Left forelimb (tissue), 1 donor: ENCODE data around the gene ANTXRL.
A peak's percentile ranks its signal among the peaks of the same experiment; 100 is the strongest.
"Not testable (repeated sequence)": the region's sequence is repeated elsewhere in the genome, so short reads cannot be mapped to it uniquely, and the experiment has no call there.

ENCODE experiments used
- DNase-seq: peaks from one replicate; pipeline ENCODE4 v3.0.0-alpha.2; 2018; ENCODE audit warnings: low spot score

The ANTXRL gene

GRCh38 chr10:46330894-46331293 lies 44.1 kb downstream of the ANTXRL start:
- DNase-seq, result peak; percentile 51

GRCh38 chr10:46365484-46365883 lies 78.7 kb downstream of the ANTXRL start:
- DNase-seq, result not testable (repeated sequence)

GRCh38 chr10:46367209-46367608 lies 80.4 kb downstream of the ANTXRL start:
- not testable (repeated sequence) for DNase-seq

- DNase-seq, result peak; percentile 12
These were observed 81.0 kb downstream of the ANTXRL start for GRCh38 chr10:46367666-46368240.

- not testable (repeated sequence) for DNase-seq
These were observed 82.2 kb downstream of the ANTXRL start for GRCh38 chr10:46368956-46369355.

GRCh38 chr10:46374410-46374809 lies 87.6 kb downstream of the ANTXRL start:
- not testable (repeated sequence) for DNase-seq

- DNase-seq, result not testable (repeated sequence)
These were observed 88.6 kb downstream of the ANTXRL start, which contains the start of gene ANXA8L1 for GRCh38 chr10:46375406-46375805. TSS of gene ANXA8L1 (plus strand) at chr10:46375776. CDS start at chr10:46375852, 76 bp downstream.

- not testable (repeated sequence) for DNase-seq
These were observed 90.2 kb downstream of the ANTXRL start for GRCh38 chr10:46377022-46377421.

GRCh38 chr10:46377651-46378050 lies 90.9 kb downstream of the ANTXRL start:
- not testable (repeated sequence) for DNase-seq

GRCh38 chr10:46378108-46378507 lies 91.3 kb downstream of the ANTXRL start:
- not testable (repeated sequence) for DNase-seq

GRCh38 chr10:46379233-46379848 lies 92.5 kb downstream of the ANTXRL start:
- DNase-seq, result not testable (repeated sequence)
